Posterior cingulate gyrus (tissue), 11 donors: ENCODE measurements around the gene ELMO1.
A peak's percentile ranks its signal among the peaks of the same experiment; 100 is the strongest.

Experiments
- DNase-seq, 10 donors: peaks; one replicate each; pipeline versions ENCODE4 v3.0.0 to v3.0.0-alpha.2; 2020 to 2021; ENCODE audit warnings: mixed read lengths in 3 of 10
- intact Hi-C: fragments of 100-400 bp; cut with DNase I; formaldehyde crosslinking; loops from one replicate; pipeline ENCODE4 v1.15.1; 2023

ELMO1 gene, protein sequence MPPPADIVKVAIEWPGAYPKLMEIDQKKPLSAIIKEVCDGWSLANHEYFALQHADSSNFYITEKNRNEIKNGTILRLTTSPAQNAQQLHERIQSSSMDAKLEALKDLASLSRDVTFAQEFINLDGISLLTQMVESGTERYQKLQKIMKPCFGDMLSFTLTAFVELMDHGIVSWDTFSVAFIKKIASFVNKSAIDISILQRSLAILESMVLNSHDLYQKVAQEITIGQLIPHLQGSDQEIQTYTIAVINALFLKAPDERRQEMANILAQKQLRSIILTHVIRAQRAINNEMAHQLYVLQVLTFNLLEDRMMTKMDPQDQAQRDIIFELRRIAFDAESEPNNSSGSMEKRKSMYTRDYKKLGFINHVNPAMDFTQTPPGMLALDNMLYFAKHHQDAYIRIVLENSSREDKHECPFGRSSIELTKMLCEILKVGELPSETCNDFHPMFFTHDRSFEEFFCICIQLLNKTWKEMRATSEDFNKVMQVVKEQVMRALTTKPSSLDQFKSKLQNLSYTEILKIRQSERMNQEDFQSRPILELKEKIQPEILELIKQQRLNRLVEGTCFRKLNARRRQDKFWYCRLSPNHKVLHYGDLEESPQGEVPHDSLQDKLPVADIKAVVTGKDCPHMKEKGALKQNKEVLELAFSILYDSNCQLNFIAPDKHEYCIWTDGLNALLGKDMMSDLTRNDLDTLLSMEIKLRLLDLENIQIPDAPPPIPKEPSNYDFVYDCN

DNA sequence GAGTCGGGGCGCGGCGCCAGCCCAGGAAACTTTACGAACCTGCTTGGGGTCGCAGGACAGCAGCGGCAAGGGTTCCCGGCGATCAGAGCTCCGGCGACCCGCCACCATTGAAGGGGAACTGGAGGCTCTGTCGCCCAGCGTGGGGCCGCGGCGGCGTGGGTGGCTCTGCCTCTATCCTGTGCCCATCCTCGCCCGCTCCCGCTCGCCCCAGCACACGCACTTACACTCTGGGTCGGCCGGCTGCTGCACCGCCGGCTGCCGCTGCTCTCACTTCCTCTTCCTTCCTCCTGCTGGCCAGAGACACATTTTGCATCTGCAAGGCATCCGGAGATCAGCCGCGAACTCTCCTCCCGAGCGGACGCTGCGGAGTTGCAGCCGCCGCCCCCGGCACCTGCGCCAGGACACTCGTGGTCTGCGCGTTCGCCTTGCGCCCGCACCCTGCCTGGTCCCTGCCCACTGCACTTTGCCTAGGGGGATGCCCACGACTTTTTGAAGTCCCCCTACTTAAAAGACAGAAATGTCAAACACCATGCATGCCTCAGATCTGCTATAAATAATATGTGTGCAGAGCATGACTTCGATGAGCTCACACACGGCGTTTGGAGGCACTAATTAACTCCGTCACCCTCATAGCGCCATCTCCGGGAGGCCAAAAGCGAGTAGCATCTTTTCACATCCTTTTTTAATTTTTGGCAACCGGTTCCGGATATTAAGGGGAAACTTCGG lies at the start of gene ELMO1:
Gene ELMO1 (minus strand): TSS at position 229 of the 726 bp plus-strand sequence. CDS start 106,174 bp downstream, outside the sequence.
- peak; percentile 40 to 93 (median 58) for DNase-seq
- intact Hi-C loops, result loop anchor here (2.0 to 10.0 kb wide), 3 partner anchors 34 to 386 kb away; no protein-coding TSS in a partner anchor

DNA sequence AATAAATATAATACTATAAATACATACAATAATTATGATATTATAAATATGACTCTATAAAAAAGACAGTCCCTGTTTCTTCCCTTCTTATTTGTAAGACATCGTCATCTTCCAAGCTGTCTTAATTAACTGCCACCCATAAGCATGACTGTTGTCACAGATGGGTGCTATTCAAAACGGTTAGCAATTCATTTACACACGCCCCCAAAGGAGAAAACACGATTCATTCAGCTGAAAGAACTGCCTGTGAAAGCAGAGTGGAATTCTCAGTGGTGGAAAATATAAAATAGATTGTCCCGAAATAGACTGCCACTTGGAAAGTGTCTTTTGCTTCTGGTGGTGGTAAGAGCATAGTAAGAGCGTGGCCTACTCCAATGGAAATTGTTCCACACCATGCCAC lies 48.9 kb upstream of the ELMO1 start:
- intact Hi-C loops, result loop anchor here (10.0 kb wide), 1 partner anchor 283 kb away; no protein-coding TSS in a partner anchor
- DNase-seq, result no peak

DNA sequence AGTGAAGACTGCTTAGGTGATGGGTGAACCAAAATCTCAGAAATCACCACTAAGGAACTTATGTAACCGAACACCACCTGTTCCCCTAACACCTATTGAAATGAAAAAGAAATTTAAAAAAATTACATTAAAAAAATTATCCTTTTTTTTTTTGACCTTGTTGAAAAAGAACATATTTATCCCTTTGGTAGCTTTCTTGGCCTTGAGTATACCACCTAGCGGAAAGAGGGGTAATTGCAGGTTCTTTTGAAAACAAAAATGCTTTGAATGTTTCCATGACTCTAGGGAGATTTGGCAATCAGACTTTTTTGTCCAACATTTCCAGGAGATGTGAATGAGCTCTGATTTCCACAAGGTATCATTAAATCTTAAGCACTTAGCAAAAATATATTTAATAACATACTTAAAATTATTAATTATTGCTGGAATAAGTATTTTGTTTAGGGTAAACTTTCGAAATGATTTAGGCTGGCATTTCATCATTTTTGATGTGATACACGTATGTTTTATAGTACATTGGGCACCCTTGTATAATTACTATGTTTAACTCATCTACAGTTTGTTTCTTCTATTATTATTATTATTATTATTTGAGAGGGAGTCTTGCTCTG lies 47.0 kb upstream of the ELMO1 start:
- no peak for DNase-seq
- intact Hi-C loops, result loop anchor here (10.0 kb wide), 1 partner anchor 281 kb away; no protein-coding TSS in a partner anchor

DNA sequence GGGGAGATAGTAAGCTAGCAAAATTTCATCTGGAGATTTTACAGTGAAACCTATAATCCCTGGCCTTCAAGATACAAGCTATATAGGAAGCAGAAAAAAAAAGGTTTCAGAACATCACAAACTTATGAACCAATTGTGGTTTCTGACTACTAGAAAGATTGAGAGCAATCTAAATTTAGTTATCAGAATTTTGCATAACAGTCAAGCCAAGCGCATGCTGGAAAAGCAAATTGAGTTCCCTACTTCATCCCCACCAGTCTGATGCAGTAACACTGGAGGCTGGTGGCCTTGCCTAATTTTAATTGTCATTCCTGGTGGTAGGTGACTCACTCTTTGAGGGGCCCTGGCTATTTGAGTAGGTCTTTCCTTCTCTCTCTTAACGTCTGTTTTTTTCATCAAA lies 46.3 kb upstream of the ELMO1 start:
- intact Hi-C loops, result loop anchor here (10.0 kb wide), 1 partner anchor 280 kb away; no protein-coding TSS in a partner anchor
- no peak for DNase-seq

DNA sequence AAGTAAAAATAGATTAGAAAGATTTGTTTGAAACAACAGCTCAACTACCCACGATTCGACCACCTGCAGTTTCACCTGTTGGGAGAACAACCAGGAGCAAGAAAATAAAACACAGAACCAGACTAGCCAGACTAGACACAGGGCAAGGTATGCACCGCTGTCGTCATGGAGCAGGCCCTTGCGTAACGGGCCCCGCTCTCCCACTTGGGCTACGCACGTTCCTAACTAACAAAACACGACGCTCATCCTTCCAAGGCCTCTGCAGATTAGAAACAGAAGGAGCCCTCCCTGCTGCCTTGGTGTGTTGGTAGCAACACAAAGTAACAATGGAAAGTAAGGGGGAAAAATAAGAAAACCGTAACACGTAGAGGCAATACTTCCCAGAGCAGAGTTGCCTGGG lies 45.1 kb upstream of the ELMO1 start:
- no peak for DNase-seq
- intact Hi-C loops, result loop anchor here (10.0 kb wide), 1 partner anchor 279 kb away; no protein-coding TSS in a partner anchor

DNA sequence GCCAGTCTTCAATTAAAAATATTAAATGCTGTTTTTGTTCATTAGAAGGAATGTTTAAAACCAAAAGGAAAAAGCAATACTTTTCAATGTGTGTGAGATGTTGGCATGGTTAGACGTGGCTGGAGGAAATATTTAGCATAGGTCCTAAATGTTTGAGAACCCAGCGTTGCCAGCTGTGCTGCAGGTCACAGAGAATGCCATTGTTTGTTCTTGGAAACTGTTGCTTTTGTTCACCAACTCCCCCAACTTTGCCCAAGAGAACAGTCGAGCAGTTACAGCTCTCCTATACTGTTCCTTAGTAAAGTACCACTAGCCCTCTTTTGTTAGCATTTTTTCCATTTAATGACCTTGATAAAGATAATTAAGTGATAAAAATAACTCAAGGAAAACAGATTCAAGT lies 44.5 kb upstream of the ELMO1 start:
- intact Hi-C loops, result loop anchor here (10.0 kb wide), 1 partner anchor 278 kb away; no protein-coding TSS in a partner anchor
- DNase-seq, result peak in 3 of 10 donors; percentile 42 to 83 (median 43)

DNA sequence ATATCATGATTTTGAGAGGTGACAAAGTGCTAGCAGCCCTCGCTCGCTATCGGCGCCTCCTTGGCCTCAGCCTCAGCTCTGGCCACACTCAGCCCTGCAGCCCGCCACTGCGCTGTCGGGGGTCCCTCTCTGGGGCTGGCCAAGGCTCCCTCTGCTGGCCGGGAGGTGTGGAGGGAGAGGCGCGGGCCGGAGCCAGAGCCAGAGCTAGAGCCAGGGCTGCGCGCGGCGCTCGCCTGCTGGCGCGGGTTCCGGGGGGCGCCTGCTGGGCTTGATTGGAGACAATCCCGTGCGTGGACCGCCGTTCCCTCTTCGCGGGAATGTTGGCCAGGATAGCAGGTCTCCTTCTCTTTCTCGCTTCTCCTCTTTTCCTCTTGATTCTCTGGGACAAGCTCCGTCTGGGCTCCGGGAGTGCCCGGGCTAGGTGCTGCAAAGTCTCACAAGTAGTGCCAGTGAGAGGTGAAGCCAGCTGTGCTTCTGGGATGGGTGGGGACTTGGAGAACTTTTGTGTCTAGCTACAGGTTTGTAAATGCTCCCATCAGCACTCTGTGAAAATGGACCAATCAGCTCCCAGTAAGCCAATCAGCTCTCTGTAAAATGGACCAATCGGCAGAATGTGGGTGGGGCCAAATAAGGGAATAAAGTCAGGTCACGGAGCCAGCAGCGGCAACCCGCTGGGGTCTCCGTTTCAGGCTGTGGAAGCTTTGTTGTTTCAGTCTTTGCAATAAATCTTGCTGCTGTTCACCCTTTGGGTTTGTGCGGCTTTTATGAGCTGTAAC lies 43.4 kb upstream of the ELMO1 start:
- intact Hi-C loops, result loop anchor here (10.0 kb wide), 1 partner anchor 277 kb away; no protein-coding TSS in a partner anchor
- DNase-seq, result no peak

DNA sequence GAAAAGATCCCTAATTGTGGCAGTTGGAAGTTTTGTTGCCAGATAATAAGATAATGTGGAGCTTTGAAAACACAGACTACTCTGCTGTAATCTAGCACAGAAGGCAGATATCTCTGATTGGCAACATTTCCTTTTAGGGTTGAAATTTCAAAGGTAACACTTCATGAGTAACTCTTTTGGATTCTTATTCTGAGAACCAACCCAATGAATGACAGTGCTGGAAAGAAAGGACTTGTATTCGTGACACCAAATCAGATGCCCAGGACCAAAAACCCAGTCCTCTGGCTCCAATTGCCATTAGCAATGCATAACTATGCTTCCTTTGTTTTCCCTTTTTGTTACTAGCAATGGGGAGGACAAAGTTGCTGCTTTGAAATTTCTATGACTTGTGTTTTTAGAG lies 41.0 kb upstream of the ELMO1 start:
- DNase-seq, result no peak
- intact Hi-C loops, result loop anchor here (10.0 kb wide), 1 partner anchor 275 kb away; no protein-coding TSS in a partner anchor

DNA sequence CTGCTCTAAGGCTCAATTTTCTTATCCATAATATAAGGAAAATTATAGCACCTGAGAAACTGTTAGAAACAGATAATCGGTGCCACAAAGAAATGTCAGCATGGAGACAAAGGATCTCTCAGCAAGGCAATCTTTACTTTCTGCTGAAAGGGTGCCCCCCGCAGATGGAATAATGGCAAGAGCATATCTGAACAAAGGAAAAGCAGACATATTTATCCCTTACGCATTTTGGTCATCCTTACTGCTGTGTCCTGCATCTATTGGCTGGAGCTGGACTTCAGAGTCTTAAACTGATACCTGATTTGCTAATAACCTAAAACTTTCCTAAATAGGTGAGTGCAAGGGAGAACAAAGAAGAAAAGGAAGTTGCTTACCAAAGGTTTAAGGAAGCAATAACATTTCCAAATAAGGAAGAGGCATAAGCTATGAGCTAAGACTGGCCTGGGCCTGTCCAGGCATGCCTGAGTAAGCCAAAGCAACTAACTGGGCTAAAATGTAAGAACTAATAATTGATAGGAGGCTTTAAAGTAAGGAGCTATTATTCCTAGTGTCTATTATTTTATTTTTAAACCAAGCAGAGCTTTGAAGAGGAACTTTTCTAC lies 39.6 kb upstream of the ELMO1 start:
- intact Hi-C loops, result no loop called here
- no peak for DNase-seq

DNA sequence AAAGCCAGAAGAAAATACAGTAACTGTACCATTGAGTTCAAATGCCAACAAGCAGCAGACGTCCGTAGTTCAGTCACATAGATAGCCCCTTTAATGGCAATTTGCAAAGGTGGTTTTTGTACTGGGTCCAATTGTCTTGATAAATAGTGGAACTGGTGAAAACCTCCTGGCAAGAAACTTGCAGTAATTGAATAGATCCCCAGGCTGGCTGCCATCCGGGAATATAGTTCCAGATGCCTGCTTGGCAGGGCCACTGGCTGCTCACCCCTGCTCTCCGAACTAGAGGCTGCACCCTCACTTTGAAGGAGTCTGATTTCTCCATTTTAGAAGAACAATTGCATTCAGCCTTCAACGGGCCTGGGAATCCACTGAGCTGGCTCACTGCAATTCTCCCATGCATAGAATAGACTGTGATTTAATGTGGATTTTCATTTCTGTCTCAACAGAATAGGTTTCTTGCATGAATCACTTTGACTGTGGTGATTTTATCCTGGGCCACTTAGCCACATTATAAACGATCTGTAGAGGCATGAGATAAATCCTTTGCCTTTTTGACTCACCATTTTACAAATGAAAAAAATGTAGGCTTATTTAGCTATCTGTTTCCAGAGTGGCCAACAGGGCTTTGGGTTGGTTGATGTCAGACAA lies 35.9 kb upstream of the ELMO1 start:
- DNase-seq, result peak in 1 of 10 donors; percentile 36
- intact Hi-C loops, result loop anchor here (5.0 kb wide), 2 partner anchors 37 to 202 kb away; partner anchors contain the start of gene ELMO1

DNA sequence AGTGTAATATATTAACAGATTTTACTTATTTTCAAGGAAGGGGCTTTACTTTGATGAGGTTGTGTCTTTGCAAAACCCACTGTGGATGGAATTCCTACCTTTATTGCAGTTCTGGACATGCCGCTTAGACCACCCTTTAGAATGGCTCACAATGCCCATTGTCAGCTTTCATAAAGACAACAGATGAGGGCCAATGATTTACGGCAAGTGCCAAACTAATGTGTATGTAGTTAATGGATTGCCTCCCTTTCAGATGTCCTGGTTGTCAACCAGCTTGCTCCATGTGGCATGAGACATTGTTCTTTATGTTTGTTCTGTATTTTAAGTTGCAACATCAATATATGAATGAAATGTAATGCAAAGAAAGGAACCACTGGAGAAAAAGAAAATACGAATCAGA lies 35.0 kb upstream of the ELMO1 start:
- DNase-seq, result no peak
- intact Hi-C loops, result loop anchor here (5.0 kb wide), 2 partner anchors 36 to 201 kb away; partner anchors contain the start of gene ELMO1

DNA sequence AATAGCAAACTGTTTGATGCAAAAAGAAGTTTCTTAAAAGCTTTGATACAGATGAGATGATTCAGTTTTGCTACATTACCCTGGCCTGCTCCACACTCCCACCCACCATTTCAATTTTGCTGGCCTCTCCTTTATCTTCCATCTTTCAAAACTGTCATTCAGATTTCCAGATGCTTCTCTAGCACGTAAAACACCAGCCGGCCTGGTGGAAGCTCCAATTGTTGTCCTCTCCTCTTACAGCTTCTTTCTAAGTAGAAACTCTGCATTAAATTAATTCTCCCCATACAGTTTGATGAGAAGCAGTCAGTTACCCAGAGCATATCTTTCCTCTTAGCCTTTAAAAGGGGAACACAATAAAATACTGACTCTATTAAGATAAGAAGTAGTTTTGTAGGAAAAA lies 34.3 kb upstream of the ELMO1 start:
- no peak for DNase-seq
- intact Hi-C loops, result loop anchor here (5.0 kb wide), 2 partner anchors 36 to 201 kb away; partner anchors contain the start of gene ELMO1

DNA sequence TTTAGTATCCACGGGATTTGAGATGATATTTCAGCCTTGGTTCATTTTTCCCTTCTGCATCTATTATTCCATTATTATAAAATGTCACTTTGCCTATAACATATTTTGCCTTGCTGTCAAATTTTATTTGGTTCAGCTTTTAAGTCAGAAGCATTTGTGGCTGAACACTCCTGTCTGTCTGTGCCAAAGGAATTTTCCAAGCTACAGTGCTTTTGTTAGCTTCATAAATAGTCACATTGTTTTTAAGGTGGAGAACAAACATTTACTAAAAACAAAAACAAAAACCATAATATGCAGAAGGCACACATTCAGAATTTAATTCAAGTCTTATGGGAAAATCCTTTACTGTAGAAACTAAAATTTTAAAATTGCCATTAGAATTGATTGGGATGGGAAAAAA lies 33.8 kb upstream of the ELMO1 start:
- intact Hi-C loops, result loop anchor here (5.0 kb wide), 2 partner anchors 35 to 200 kb away; partner anchors contain the start of gene ELMO1
- DNase-seq, result no peak

DNA sequence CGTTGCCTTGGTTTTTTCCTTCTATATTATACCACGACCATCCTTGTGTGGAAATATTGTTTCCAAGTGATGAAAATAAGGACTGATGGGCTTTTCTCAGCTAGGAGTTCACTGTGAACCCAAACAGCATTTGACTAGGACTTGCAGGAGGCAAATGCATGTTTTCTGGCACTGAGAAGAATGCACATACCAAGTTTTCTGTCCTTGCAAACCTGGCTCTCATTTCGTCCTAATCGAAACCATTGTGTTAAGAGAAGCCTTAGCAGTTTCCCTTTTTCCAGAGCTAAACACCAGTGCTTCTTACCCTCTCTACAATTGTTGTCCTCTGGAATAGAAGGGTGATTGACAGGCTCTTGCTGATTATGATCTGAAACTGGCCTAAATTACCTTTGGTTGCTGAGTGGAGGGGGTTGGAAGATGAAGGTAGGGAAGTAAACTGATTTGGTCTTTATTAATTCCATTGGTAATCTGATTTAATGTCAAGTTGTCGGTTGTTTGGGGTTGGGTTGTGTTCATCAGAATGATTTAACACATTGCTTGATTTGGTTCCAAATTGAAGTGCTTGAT lies 33.1 kb upstream of the ELMO1 start:
- intact Hi-C loops, result loop anchor here (5.0 kb wide), 2 partner anchors 35 to 200 kb away; partner anchors contain the start of gene ELMO1
- DNase-seq, result no peak

DNA sequence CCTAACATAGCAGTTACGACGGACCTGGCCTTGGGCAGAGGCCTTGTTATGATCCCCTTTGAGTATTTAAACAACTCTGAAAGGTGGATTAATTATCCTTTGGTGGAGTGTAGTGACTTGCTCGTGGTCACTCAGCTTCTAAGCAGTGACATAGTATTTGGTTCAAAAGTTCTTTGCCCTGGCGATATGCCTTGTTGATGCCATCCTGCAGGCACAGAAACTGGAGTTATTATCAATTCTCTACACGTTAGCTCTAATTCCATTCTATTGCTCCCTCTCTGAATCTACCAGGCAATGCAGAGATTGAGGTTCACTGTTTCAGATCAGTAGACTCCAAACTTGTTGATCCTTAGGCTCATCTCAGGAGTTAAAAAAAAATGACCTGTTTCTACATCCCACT lies 32.5 kb upstream of the ELMO1 start:
- intact Hi-C loops, result loop anchor here (5.0 kb wide), 2 partner anchors 34 to 199 kb away; partner anchors contain the start of gene ELMO1
- no peak for DNase-seq

DNA sequence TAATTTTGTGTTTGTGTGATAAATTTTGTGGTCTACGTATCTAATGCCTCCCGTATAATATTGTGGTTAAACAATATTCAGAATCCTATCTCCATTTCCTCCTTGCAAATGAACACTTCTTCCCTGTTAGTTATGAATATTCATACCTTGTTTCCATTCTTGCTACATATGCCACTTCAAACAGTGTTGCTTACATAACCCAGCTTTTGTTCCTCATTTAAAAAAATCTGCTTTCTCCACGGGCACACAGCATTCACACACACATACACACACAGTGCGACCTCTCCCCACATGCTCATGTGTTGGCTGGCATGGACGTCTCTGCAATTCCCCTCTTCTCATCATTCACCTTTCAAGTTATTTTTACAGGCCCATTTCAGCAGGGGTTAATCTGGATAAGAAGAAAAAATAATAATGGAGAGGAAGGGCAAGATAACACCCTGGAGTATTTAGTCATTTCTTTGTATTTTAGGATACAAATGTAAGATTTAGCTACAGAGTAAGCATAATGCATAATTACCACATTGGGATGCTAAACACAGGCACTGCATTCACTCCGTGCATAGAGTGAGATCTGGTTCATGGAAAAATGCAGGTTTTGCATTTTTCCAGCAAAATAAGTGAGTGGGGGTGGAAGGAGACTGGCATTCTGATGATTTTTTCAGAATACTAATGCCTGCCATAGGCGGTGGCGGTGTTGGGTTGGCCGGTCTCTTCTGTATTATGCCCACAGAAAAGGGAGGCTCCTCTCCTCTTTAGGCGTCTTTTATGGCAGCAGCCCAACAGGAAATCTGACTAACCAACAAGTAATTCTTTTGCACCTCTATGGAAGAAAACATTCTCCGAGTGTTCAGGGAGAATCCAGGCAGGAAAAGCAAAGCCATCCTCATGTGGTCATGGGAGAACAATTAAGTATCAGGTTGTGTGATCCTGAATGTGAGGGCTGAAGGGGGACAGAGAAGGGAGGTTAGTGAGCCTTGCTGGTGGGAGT lies 31.7 kb upstream of the ELMO1 start:
- intact Hi-C loops, result loop anchor here (5.0 kb wide), 2 partner anchors 33 to 198 kb away; partner anchors contain the start of gene ELMO1
- peak in 2 of 10 donors; percentile 16 to 32 for DNase-seq
